Mesothelial cell of epicardium (in vitro differentiated cells): ENCODE measurements around the gene PLXDC2. TPM values are rescaled to one million over a fixed set of nuclear protein-coding genes. Genes with fewer than 3 reads are reported as not detected.
A peak's percentile ranks its signal among the peaks of the same experiment; 100 is the strongest.

Source experiments
- DNase-seq, 2 experiments: peaks; one replicate each; pipeline ENCODE4 v3.0.0; 2021; ENCODE audit warnings: low spot score in 2 of 2; ENCODE audit not compliant: unreplicated experiment in 2 of 2
- H3K27ac Mint-ChIP-seq: 2 replicates; pipeline ENCODE4 v1.8.0; 2021; ENCODE audit warnings: mixed read lengths
- H3K27me3 Mint-ChIP-seq: 2 replicates; pipeline ENCODE4 v1.8.0; 2021; ENCODE audit warnings: low read depth, mixed read lengths
- H3K36me3 Mint-ChIP-seq: 2 replicates; pipeline ENCODE4 v1.8.0; 2021; ENCODE audit warnings: mixed read lengths
- H3K4me1 Mint-ChIP-seq: 2 replicates; pipeline ENCODE4 v1.8.0; 2021; ENCODE audit warnings: mixed read lengths
- H3K4me3 Mint-ChIP-seq: 2 replicates; pipeline ENCODE4 v1.8.0; 2021; ENCODE audit warnings: mild to moderate bottlenecking, moderate library complexity, mixed read lengths
- H3K9me3 Mint-ChIP-seq: 2 replicates; pipeline ENCODE4 v1.8.0; 2021; ENCODE audit warnings: mixed read lengths
- CTCF ChIP-seq: fragments of 200-600 bp; sonication (generic); IDR thresholded peaks from one replicate; pipeline ENCODE4 v1.5.0; 2021; ENCODE audit warnings: antibody characterized with exemption; ENCODE audit not compliant: unreplicated experiment
- total RNA-seq: library from RNA; stranded (reverse); gene quantifications from 3 replicates; pipeline ENCODE4 v1.2.1, GENCODE V29; 2021

Gene PLXDC2
- total RNA-seq, 1 donor from 2014 or later, result 60.0 TPM

- Mint-ChIP-seq H3K36me3 (peaks cover 4% of the 10 kb centered on the region), H3K27ac (no peak overlapping the region), H3K4me1 (peaks cover 13% of the 10 kb centered on the region), H3K9me3 (no peaks in the 10 kb centered on the region), H3K27me3 (no peaks in the 10 kb centered on the region), H3K4me3 (no peak overlapping the region)
- DNase-seq, result no peak
- no peak for TF ChIP-seq CTCF
Measured at GRCh38 chr10:20166096-20166675, 350.0 kb downstream of the PLXDC2 start.

- Mint-ChIP-seq H3K27me3 (no peaks in the 10 kb centered on the region), H3K9me3 (no peaks in the 10 kb centered on the region), H3K4me1 (peaks cover 6% of the 10 kb centered on the region), H3K36me3 (no peaks in the 10 kb centered on the region), H3K27ac (no peak overlapping the region), H3K4me3 (no peak overlapping the region)
- TF ChIP-seq CTCF, result no peak
- no peak for DNase-seq
Measured at GRCh38 chr10:20170661-20171060, 354.4 kb downstream of the PLXDC2 start.

- DNase-seq, result no peak
- H3K36me3 Mint-ChIP-seq, result peaks cover 2% of the 10 kb centered on the region
- H3K9me3 Mint-ChIP-seq, result no peaks in the 10 kb centered on the region
- TF ChIP-seq CTCF, result no peak
- no peaks in the 10 kb centered on the region for H3K4me1 Mint-ChIP-seq
- H3K27ac Mint-ChIP-seq, result no peak overlapping the region
- no peak overlapping the region for H3K4me3 Mint-ChIP-seq
- no peaks in the 10 kb centered on the region for H3K27me3 Mint-ChIP-seq
Measured at GRCh38 chr10:20173046-20173445, 356.8 kb downstream of the PLXDC2 start.

- peaks cover 5% of the 10 kb centered on the region for H3K4me1 Mint-ChIP-seq
- H3K27me3 Mint-ChIP-seq, result no peaks in the 10 kb centered on the region
- H3K27ac Mint-ChIP-seq, result no peak overlapping the region
- peaks cover 2% of the 10 kb centered on the region for H3K36me3 Mint-ChIP-seq
- no peak for TF ChIP-seq CTCF
- H3K9me3 Mint-ChIP-seq, result no peaks in the 10 kb centered on the region
- no peak for DNase-seq
- no peak overlapping the region for H3K4me3 Mint-ChIP-seq
Measured at GRCh38 chr10:20175719-20176118, 359.5 kb downstream of the PLXDC2 start.

GRCh38 chr10:20180766-20181165, 364.5 kb downstream of the PLXDC2 start:
- TF ChIP-seq CTCF, result no peak
- H3K36me3 Mint-ChIP-seq, result peaks cover 2% of the 10 kb centered on the region
- no peaks in the 10 kb centered on the region for H3K9me3 Mint-ChIP-seq
- H3K27me3 Mint-ChIP-seq, result no peaks in the 10 kb centered on the region
- DNase-seq, result no peak
- peak overlapping the region; percentile 22 for H3K27ac Mint-ChIP-seq
- peaks cover 37% of the 10 kb centered on the region for H3K4me1 Mint-ChIP-seq
- no peak overlapping the region for H3K4me3 Mint-ChIP-seq

GRCh38 chr10:20181434-20181833, 365.2 kb downstream of the PLXDC2 start:
- H3K4me3 Mint-ChIP-seq, result no peak overlapping the region
- peaks cover 3% of the 10 kb centered on the region for H3K36me3 Mint-ChIP-seq
- H3K27me3 Mint-ChIP-seq, result no peaks in the 10 kb centered on the region
- TF ChIP-seq CTCF, result no peak
- H3K9me3 Mint-ChIP-seq, result peaks cover under 1% of the 10 kb centered on the region
- H3K4me1 Mint-ChIP-seq, result peaks cover 38% of the 10 kb centered on the region
- no peak for DNase-seq
- H3K27ac Mint-ChIP-seq, result no peak overlapping the region
